NB4 (cell line): ENCODE data around the gene METTL5.

ENCODE experiments used
- DNase-seq: peaks from one replicate; pipeline ENCODE4 v3.0.0; 2010; ENCODE audit warnings: low read depth
- H3K4me3 ChIP-seq: one replicate; pipeline ENCODE4 v1.5.1; 2011; ENCODE audit warnings: mild to moderate bottlenecking, low read depth, low read length, moderate library complexity
- CTCF ChIP-seq: IDR thresholded peaks from one replicate; pipeline ENCODE4 v1.5.1; 2012; ENCODE audit warnings: low read depth, low read length
- MAX ChIP-seq: IDR thresholded peaks from 2 replicates; pipeline ENCODE4 v1.6.1; 2011; ENCODE audit warnings: low read depth, low read length
- MYC ChIP-seq: IDR thresholded peaks from 2 replicates; pipeline ENCODE4 v1.6.1; 2011; ENCODE audit warnings: low read depth, low read length
- POLR2A ChIP-seq: IDR thresholded peaks from 2 replicates; pipeline ENCODE4 v1.6.1; 2011; ENCODE audit warnings: mild to moderate bottlenecking; ENCODE audit not compliant: insufficient read length; ENCODE audit errors: extremely low read depth

The METTL5 gene

GRCh38 chr2:169761970-169762292, 62.8 kb downstream of the METTL5 start:
- DNase-seq: no peak
- no peak overlapping the region for H3K4me3 ChIP-seq
- TF ChIP-seq MYC (no peak), POLR2A (no peak), CTCF (no peak), MAX (no peak)
